Epidermal melanocyte (primary cell): ENCODE measurements around the gene FGGY.

Experiments
- DNase-seq: peaks from one replicate; pipeline ENCODE4 v3.0.0; 2011; ENCODE audit warnings: low spot score; ENCODE audit not compliant: insufficient read length

The FGGY gene

GRCh38 chr1:59315529-59316463 lies 18.9 kb downstream of the FGGY start:
- DNase-seq: no peak

- DNase-seq: no peak
Observed at GRCh38 chr1:59316497-59317128, 19.7 kb downstream of the FGGY start.

GRCh38 chr1:59317343-59317742 lies 20.4 kb downstream of the FGGY start:
- DNase-seq: no peak

GRCh38 chr1:59317780-59318179 lies 20.9 kb downstream of the FGGY start:
- no peak for DNase-seq

GRCh38 chr1:59318271-59318860 lies 21.5 kb downstream of the FGGY start:
- DNase-seq: no peak

GRCh38 chr1:59322394-59322793 lies 25.5 kb downstream of the FGGY start:
- no peak for DNase-seq

GRCh38 chr1:59322814-59323213 lies 25.9 kb downstream of the FGGY start:
- DNase-seq: no peak

GRCh38 chr1:59323879-59324278 lies 27.0 kb downstream of the FGGY start:
- DNase-seq: no peak

GRCh38 chr1:59328353-59328752 lies 31.5 kb downstream of the FGGY start:
- no peak for DNase-seq

- DNase-seq: no peak
Observed at GRCh38 chr1:59329412-59330053, 32.6 kb downstream of the FGGY start.

- no peak for DNase-seq
Observed at GRCh38 chr1:59331686-59332620, 35.1 kb downstream of the FGGY start.

- DNase-seq: no peak
Observed at GRCh38 chr1:59332983-59333382, 36.1 kb downstream of the FGGY start.

- no peak for DNase-seq
Observed at GRCh38 chr1:59333626-59334277, 36.9 kb downstream of the FGGY start.

- DNase-seq: no peak
Observed at GRCh38 chr1:59340411-59341307, 43.8 kb downstream of the FGGY start.

- DNase-seq: no peak
Observed at GRCh38 chr1:59342801-59343575, 46.1 kb downstream of the FGGY start.

GRCh38 chr1:59343576-59343840 lies 46.6 kb downstream of the FGGY start:
- DNase-seq: no peak

- DNase-seq: no peak
Observed at GRCh38 chr1:59345221-59345620, 48.3 kb downstream of the FGGY start.

GRCh38 chr1:59346429-59346828 lies 49.5 kb downstream of the FGGY start:
- DNase-seq: no peak

- no peak for DNase-seq
Observed at GRCh38 chr1:59349101-59349500, 52.2 kb downstream of the FGGY start.
